GM18526 (cell line): ENCODE measurements around the gene TMEM72.

ENCODE experiments used
- POLR2A ChIP-seq: IDR thresholded peaks from 3 replicates; pipeline ENCODE4 v1.6.1; 2011; ENCODE audit not compliant: insufficient read length; ENCODE audit errors: extremely low read depth

TMEM72 gene

DNA sequence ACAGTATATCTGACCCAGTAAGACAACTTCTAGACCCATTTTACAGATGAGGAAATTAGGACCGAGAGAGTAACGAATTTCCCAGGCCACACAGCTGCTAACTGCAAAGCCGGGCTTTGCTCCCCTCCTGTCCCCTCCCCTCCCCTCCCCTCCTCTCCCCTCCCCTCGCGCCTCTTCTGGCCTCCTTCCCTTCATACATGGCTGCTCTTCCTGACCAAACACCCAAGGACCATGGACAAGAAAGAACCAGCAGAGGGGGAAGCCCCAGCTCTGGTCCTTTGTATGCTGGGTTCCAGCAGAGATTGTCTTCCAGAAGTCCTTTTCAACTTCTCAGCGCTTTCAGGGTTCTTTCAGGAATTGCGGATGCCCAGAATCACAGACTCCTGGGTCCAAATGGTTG lies 3.6 kb upstream of the TMEM72 start:
- no peak for TF ChIP-seq POLR2A

DNA sequence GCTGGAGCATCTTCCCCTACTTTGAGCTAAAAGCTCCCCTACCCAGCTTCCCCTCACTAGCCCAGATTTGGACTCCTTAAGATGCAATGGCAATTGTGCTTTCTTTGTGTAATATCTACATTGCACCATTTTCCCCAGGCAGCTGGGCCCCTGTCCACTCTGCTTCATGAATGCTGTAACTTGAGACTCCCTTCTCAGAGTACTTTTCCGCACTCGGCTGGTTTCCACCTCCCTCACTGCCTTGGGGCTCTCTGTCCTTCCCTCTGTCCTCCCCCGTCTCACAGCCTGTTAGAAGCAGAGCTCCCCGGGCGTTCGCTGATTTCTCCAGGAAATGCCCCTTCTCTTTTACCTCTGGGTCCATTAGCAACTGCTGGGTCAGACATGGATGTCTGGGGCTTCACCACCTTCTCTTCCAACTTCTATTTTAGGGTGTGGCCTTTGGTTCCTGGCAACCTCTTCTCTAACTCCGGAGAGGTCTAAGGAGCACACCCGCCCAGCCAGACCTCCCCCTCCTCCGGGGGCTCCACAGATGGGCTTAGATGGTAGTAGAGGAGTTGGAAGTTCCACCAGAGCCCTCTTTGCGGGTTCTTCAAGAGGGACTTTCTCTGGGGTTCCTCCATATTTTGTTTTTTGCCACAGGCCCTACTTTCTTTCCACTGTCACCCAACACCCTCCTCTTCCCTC lies 2.9 kb upstream of the TMEM72 start:
- TF ChIP-seq POLR2A = no peak

DNA sequence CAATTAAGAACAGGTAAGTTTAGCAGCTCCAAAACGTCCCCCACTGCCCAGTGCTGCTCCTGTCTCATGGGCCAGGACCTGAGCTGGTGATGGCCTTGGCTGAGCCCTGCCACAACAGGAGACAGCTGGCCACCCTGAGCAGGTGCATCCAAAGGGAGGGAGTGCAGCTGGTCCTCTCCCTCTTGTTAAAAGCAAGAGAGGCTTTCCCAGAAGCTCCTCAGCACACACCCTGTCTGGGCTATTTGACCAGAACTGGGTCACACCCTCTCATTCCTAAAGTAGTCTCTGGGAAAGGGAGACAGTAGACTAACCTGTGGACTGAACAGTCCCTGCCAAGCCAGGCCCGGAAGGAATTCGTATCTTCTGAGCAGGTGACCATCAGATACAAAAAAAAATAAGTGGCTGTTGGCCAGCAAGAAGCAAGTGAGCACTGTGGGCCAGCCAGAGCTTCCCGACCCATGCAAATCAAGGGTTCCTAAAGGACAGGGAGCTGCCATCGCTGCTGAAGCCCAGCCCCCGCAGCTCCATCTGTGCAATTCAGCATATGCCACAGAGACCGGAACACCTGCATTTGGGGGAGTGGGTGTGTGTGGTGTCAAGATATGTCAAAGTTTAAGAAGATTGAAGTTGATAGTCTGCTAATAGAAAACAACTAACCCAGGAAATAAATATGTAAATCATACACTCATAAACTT lies 2.1 kb upstream of the TMEM72 start:
- no peak for TF ChIP-seq POLR2A

DNA sequence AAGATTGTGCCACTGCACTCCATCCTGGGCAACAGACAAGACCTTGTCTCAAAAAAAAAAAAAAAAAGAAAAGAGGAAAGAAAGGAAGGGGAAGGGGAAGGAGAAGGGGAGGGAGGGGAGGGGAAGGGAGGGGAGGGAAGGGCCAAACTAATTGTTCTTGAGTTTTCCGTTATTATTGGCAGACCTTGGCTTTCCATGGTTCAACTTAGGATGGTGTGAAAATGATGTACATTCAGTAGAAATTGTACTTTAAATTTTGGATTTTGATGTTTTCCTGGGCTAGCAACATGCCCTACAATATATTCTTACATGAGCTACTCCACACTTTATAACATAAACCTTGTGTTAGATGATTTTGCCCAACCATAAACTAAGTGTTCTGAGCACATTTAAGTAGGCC lies 1.2 kb upstream of the TMEM72 start:
- no peak for TF ChIP-seq POLR2A

DNA sequence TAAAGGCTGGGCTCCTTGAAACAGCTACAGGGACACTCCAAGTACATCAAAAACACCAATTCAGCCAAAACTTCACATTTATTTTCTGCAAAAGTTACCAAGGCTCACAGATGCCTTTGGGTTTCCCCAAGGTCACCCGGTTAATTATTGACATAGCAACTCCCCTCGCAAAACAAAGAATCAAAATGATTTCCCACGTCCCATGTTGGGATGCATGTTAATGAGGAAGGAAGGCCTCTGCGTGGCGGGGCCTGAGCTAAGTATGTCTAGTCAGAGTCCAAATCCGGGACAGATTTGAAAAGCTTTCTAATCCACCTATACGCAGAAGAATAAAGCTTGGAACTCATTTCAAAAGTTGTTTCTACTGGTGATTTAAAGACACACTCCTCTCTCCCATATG lies 535 bp upstream of the TMEM72 start:
- TF ChIP-seq POLR2A = no peak

DNA sequence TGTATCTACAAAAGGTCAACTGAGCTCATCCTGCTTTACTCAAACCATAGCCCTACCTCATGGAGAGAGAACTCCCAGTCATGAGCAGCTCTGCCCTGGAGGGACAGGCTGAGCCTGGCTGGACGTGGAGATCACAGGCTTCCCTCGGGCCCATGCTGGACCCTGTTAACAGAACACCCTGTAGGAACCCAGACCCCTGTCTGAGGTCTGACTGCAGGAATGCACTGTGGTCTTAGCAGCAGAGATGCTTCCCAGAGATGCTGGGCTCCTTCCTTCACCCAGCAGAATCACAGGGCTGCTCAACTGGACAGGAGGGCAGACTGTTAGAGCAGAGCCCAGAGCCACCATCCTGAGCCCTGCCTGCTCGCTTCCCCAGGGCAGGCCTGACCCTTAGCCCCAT lies 814 bp downstream of the TMEM72 start:
- TF ChIP-seq POLR2A = no peak

DNA sequence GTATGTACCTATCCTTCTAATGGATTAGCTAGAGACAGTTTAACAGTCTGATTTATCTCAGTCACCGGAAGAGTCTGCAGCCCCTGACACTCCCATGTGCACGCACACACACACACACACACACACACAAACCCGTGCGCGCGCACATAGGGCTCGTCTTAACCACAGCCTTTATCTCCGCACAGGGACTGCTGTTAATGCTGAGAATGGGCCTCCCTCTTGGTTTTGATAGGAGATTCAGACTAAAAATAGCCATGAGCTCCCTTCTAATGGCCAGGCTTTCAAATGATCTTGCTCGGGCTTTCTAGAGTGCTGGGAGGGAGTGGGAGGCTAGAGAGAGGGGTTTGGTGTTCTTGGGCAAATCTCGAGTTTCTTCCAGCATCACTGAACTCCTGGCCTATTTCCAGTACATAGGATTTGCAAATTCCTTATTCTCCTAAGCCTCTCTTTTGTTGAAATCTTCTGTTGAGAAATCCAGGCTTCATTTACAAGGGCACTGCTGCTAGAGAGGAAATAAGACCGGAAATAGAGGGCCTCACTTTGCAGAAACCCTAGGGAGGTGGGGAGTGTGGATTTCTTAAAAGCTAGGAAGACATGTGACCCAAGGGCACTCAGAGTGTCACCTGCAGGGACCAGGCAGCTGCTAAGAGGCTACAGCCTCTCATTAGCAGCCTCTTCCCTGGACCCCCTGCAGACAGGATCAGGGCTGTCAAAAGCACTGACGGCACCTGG lies 2.4 kb downstream of the TMEM72 start:
- no peak for TF ChIP-seq POLR2A

DNA sequence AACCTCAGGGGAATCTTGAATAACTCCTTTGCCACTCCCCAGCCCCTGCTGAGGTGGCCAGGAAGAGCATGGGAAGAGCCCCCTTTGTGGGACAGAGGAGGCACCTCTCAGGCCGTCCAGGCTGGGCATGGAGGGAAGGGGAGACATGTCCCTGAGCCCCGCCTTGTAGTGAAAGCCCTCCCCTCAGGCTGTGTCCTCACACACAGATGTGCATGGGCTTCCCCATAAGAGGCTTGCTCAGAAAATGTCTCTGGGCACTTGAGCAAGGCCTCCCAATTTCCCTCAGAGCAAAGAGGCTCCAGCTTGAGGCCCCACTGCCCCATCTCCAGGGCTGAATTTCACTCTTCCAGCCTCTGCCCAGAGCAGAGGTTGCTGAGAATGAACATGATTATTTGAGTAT lies 3.8 kb downstream of the TMEM72 start:
- no peak for TF ChIP-seq POLR2A

DNA sequence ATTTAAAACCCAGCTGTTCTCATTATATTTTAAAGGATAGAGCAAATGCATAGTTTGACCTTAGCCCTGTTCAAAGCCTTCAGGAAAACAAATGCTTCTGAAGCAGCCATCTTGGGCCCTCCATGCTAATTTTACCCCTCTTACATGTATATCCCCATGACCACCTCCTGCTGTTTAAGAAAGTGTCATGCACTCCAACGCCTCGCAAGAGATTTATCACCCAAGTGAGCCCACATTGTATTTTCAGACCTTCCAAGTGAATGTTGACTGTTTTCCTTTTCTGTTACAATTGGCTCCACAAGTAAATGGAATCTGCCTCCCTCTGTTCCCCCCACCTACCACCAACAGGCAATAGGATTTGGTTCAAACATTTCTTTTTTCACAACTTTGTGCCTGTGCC lies 5.3 kb downstream of the TMEM72 start:
- no peak for TF ChIP-seq POLR2A

DNA sequence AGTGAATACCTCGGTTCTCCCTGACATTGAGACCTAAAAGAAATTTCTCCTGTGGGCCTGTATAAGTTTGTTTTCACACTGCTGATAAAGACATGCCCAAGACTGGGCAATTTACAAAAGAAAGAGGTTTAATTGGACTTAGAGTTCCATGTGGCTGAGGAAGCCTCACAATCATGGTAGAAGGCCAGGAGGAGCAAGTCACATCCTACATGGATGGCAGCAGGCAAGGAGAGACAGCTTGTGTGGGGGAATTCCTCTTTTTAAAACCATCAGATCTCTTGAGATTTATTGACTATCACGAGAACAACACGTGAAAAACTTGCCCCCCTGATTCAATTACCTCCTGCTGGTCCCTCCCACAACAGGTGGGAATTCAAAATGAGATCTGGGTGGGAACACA lies 6.7 kb downstream of the TMEM72 start:
- TF ChIP-seq POLR2A = no peak

DNA sequence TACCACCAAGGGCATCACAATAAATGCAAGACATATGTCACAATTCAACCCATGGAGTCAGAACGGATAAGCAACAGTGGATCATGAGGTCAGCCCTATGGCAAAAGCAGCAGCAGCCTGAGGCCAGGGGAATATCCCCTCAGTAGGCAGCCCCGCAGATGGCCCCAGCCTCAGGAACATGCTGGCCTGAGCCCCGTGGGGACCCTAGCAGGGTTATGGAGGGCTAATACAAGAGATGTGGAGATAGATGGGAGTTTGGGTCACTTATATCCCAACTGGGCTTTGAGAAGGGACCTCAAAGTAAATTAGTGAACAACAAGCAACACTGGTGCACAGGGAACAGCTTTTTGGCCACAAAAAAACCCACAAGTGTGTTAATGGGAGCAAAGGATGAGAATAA lies 9.1 kb downstream of the TMEM72 start:
- TF ChIP-seq POLR2A = no peak

DNA sequence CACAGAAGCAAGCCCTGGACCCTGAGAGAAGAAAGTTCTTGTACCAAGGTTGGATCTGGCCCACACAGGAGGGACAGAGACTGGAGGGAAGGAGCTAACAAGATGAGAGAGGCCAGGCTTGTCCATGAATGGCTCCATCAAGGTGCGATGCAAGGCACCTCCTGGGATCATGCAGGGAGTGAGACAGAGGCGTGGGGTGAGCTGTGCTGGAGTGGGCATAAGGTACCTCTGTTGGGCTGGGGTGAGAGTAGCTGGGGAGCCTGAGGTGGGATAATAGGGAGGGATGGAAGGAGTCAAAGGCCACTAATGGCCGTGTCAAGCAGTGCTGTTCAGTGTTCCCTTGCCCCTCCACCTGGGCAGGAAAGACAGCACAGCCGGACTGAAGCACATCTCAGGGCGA lies 9.9 kb downstream of the TMEM72 start:
- no peak for TF ChIP-seq POLR2A

DNA sequence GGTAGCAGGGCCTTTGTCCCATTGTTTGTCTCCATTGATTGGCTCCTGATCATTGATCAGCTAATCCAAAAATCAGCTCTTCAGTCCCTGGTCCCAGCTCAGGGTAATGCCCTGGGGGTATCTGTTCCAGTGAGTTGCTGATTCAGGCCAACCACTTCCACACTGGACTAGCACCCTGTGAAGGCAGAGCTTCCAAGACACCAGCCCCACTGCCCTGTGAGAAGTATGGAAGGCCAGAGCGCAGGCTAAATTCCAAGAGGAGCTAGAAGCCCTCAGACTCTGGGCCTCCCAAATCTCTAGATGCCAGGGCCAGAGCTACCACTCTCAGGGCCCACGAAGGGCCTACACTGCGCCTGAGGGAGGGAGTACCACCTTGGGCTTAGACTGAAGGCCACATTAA lies 10.4 kb downstream of the TMEM72 start:
- no peak for TF ChIP-seq POLR2A

DNA sequence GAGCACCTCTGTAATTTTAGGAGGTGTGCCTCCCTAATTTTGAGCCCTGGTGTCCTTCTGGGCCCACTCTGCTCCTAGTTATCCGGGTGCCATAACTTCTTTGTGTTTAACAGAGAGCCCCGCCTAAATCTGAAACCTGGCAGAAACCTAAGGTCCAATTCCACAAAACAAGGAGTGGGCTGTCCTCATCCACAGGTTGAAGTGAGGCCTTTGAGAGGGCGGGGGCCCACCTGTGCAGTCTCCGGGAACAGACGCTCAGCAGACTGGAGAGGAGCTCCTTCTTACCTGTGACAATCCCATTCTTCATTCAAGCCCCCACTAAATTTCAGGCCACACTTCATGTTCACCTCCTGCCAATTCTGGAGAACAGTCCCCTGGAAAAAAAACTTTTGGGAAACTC lies 10.9 kb downstream of the TMEM72 start:
- no peak for TF ChIP-seq POLR2A

DNA sequence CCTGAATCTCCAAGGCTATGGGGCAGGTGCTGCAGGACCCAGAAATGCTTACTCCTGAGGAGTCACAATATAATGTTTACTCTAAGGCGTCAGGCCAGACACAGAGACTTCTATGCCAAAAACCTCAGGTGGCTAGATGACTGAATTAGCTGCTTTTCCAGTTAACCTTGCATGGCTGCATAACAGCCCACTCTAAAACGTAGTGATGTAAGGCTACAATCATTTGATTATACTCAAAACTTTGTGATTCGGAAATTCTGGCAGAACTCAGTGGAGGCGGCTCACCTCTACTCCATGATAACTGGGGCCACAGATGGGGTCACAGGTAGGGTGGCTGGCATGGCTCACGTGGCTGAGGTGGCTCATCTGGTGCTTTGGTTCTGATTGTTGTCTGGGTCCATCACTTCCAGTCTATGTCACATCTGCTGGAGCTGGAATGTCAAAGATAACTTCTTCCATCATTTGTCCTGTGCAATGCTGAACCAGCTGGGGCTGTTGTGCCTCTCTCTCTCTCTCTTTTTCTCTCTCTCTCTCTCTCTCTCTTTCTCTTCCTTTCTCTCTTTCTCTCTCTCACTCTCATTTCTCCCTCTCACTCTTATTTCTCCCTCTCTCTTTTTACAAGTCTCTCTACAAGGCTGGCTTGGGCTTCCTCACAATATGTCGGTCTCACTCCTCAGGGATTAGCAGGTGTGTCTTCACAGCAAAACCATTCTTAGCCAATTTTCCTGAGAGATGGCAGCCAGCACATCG lies 11.8 kb downstream of the TMEM72 start:
- TF ChIP-seq POLR2A = no peak

DNA sequence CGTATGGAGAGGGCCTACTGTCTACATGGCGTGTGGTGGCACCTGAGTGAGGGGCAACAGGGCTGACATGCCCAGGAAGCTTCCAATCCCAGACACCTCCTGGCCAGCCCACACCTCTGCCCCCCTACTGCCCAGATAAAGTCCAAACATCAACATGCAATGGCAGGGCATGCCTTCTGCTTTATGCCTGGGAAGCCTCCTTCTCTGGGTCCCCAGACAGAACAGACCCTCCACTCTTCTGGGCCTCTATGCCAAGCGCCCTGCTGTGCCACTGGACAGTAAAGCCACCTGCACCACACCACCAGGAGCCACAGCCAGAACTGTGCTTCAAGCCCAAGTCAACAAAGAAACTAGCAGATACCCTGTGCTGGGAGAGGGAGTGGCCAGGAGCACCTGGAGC lies 12.5 kb downstream of the TMEM72 start:
- TF ChIP-seq POLR2A = no peak
